Pancreas (tissue), 10 donors: ENCODE results near the gene SPATA21. TPM values are rescaled to one million over a fixed set of nuclear protein-coding genes. Genes with fewer than 3 reads are reported as not detected.

Experiments used
- ATAC-seq, 4 donors: fragments of 200-7000 bp; cut with Tn5 transposase; one replicate each; pipeline versions ENCODE4 v1.8.0 to v1.9.1; 2020; ENCODE audit warnings: mild to moderate bottlenecking in 4 of 4, moderate library complexity in 4 of 4
- DNase-seq, 6 donors: peaks; one replicate each; pipeline ENCODE4 v3.0.0-alpha.2; 2020
- FAIRE-seq: peaks from 2 replicates; lab custom pipeline; 2012; peaks lifted over from hg19 to GRCh38; lab: Jason Lieb, UNC
- H3K27ac ChIP-seq, 4 donors: fragments of 200-600 bp; sonication (generic); 1 replicate in 3 of 4; 2 replicates in 1 of 4; pipeline versions ENCODE4 v1.5.0 to v1.8.0; 2020
- H3K27me3 ChIP-seq, 4 donors: fragments of 200-600 bp; one replicate each; pipeline ENCODE4 v1.8.0; 2021
- H3K36me3 ChIP-seq, 3 donors: fragments of 200-600 bp; sonication (generic) in 1 of 3; one replicate each; pipeline versions ENCODE4 v1.5.0 to v1.8.0; 2020 to 2021
- H3K4me1 ChIP-seq, 3 donors: fragments of 200-600 bp; one replicate each; pipeline ENCODE4 v1.8.0; 2021
- H3K4me3 ChIP-seq, 4 donors: fragments of 200-600 bp; sonication (generic) in 2 of 4; one replicate each; pipeline versions ENCODE4 v1.5.0 to v1.8.0; 2020 to 2021
- H3K9me3 ChIP-seq, 4 donors: fragments of 200-600 bp; one replicate each; pipeline ENCODE4 v1.8.0; 2021
- CTCF ChIP-seq, 4 donors: fragments of 200-600 bp; sonication (generic) in 3 of 4; IDR thresholded peaks; one replicate each; pipeline versions ENCODE4 v1.5.0 to v1.8.0; 2021; ENCODE audit warnings: antibody characterized with exemption in 4 of 4
- WGBS, 2 donors: extraction: QIAGEN DNeasy Blood & Tissue Kit; methylation state at CpG; one replicate each; pipeline ENCODE4 v1.1.7; 2013; 5-methylcytosine and 5-hydroxymethylcytosine counted together
- intact Hi-C, 3 donors: fragments of 100-400 bp; cut with DNase I; formaldehyde crosslinking; loops; one replicate each; pipeline versions ENCODE4 v1.11.1 to v1.14.2; 2022
- polyA plus RNA-seq, 2 donors: library from polyadenylated mRNA; stranded (reverse); fragments of 200-250 nt; gene quantifications; one replicate each; pipeline ENCODE4 v1.2.3, GENCODE V29; 2013
- total RNA-seq, 6 donors: library from RNA; stranded (reverse); fragmentation: NEBNext Ultra II Directional in 4 of 6; extraction: Animal tissue kit (Norgen Biotek cat#: 25700) in 4 of 6; gene quantifications; one replicate each; pipeline versions ENCODE4 v1.2.1 to v1.2.4, GENCODE V29; 2021 to 2023
- donor health status: healthy with polysubstance abuse.
- donor health status: DM: no; HTN: no; CAD: no; lungs with moderate emphysema.
- donor health status: DM: no; HTN: no; CAD: no.
- donor health status: control.
- donor health status: control.
- donor health status: Bipolar disorder and iron deficiency.
- donor health status: DM: yes; HTN: yes; CAD: no.
- donor health status: DM: no; HTN: no; CAD: no.
- donor health status: DM: no; HTN: no; CAD: no.
- donor health status: DM: yes; HTN: yes; CAD: no.

The SPATA21 gene
- total and polyA plus RNA-seq, 8 donors: 0.53 to 0.90 (median 0.77) TPM; not detected in 5

- FAIRE-seq (no peak), ATAC-seq (peak in 1 of 4 donors; percentile 7)
Observed at GRCh38 chr1:16397120-16397519, 40.1 kb downstream of the SPATA21 start.

GRCh38 chr1:16396591-16396990, 40.6 kb downstream of the SPATA21 start:
- Histone ChIP-seq H3K27me3 (no peaks in the 10 kb centered on the region), H3K9me3 (no peaks in the 10 kb centered on the region), H3K4me3 (no peak overlapping the region), H3K4me1 (peaks cover 0 to 3% (median 0%) of the 10 kb centered on the region in 3 donors), H3K27ac (no peak overlapping the region), H3K36me3 (peaks cover 0 to 29% (median 0%) of the 10 kb centered on the region in 3 donors)
- FAIRE-seq: no peak
- WGBS, 2 donors: 81 to 85% methylated on average over 7 of the region's 7 CpGs
- no peak for TF ChIP-seq CTCF (IDR thresholded peaks at IDR 0.05)
- ATAC-seq: peak in 2 of 4 donors; percentile 31 to 60
- intact Hi-C loops: no loop called here
- no peak for DNase-seq

More at GRCh38 chr1:16397120-16397519, 40.1 kb downstream of the SPATA21 start:
- no peak for TF ChIP-seq CTCF (IDR thresholded peaks at IDR 0.05)
- no peak overlapping the region for H3K4me3 ChIP-seq
- no peak overlapping the region for H3K27ac ChIP-seq
- no peaks in the 10 kb centered on the region for H3K9me3 ChIP-seq
- WGBS, 2 donors: 73 to 75% methylated on average over 5 of the region's 5 CpGs
- intact Hi-C loops: no loop called here
- H3K27me3 ChIP-seq: no peaks in the 10 kb centered on the region
- H3K4me1 ChIP-seq: no peaks in the 10 kb centered on the region
- no peak for DNase-seq
- peaks cover 0 to 29% (median 0%) of the 10 kb centered on the region in 3 donors for H3K36me3 ChIP-seq

- Histone ChIP-seq H3K4me1 (peaks cover 0 to 10% (median 0%) of the 10 kb centered on the region in 3 donors), H3K4me3 (no peak overlapping the region), H3K27ac (no peak overlapping the region), H3K27me3 (no peaks in the 10 kb centered on the region), H3K36me3 (peaks cover 0 to 29% (median 0%) of the 10 kb centered on the region in 3 donors), H3K9me3 (no peaks in the 10 kb centered on the region)
- WGBS, 2 donors: 84 to 87% methylated on average over 13 of the region's 13 CpGs
- FAIRE-seq: no peak
- intact Hi-C loops: no loop called here
- no peak for TF ChIP-seq CTCF (IDR thresholded peaks at IDR 0.05)
- no peak for ATAC-seq
- no peak for DNase-seq
Observed at GRCh38 chr1:16394977-16395376, 42.2 kb downstream of the SPATA21 start.

- no peak for DNase-seq
Observed at GRCh38 chr1:16393570-16394521, 43.4 kb downstream of the SPATA21 start.

More at GRCh38 chr1:16393570-16394521, 43.4 kb downstream of the SPATA21 start:
- no peak overlapping the region for H3K27ac ChIP-seq
- peaks cover 0 to 12% (median 0%) of the 10 kb centered on the region in 3 donors for H3K4me1 ChIP-seq
- ATAC-seq (peak in 1 of 4 donors; percentile 11), FAIRE-seq (no peak)
- H3K36me3 ChIP-seq: peaks cover 0 to 29% (median 0%) of the 10 kb centered on the region in 3 donors
- no peak for TF ChIP-seq CTCF (IDR thresholded peaks at IDR 0.05)
- no peak overlapping the region for H3K4me3 ChIP-seq
- WGBS, 2 donors: 70 to 73% methylated on average over 10 of the region's 10 CpGs
- H3K9me3 ChIP-seq: no peaks in the 10 kb centered on the region
- no peaks in the 10 kb centered on the region for H3K27me3 ChIP-seq
- intact Hi-C loops: no loop called here
